HepG2 (cell line): ENCODE results near the gene TNNT3. TPM values are rescaled to one million over a fixed set of nuclear protein-coding genes. Genes with fewer than 3 reads are reported as not detected.

ENCODE experiments used
- ATAC-seq: fragments of 200-7000 bp; cut with Tn5 transposase; 3 replicates; pipeline ENCODE4 v1.9.1; 2020; ENCODE audit warnings: mild to moderate bottlenecking, moderate library complexity
- BruUV-seq: library from RNA; stranded (reverse); fragments of 400-500 nt; replicated peaks from 2 replicates; lab custom pipeline; 2021; lab: Mats Ljungman, UMichigan
- CTCF ChIA-PET: fragments of 300-600 bp; formaldehyde crosslinking; extraction: SDS; loops from one replicate; lab custom pipeline; 2021; ENCODE audit warnings: low total read pairs, inconsistent platforms, low intra/inter-chr PET ratio; lab: Yijun Ruan, JAX
- POLR2A ChIA-PET: fragments of 350-600 bp; sonication (Branson Sonifier 250); formaldehyde crosslinking; loops from one replicate; lab custom pipeline; 2020; ENCODE audit warnings: antibody characterized with exemption, inconsistent platforms; lab: Yijun Ruan, JAX
- DNase-seq: peaks from one replicate; pipeline ENCODE4 v3.0.0-alpha.2; 2015; ENCODE audit warnings: low spot score
- FAIRE-seq: peaks from 3 replicates; lab custom pipeline; 2011; peaks lifted over from hg19 to GRCh38; lab: Jason Lieb, UNC
- H2AFZ ChIP-seq: one replicate; pipeline ENCODE4 v1.6.1; 2011; ENCODE audit warnings: low read length, inconsistent platforms
- H3K27ac ChIP-seq: fragments of 300-600 bp; 3 replicates; pipeline ENCODE4 v1.8.0; 2011; ENCODE audit warnings: mixed run types, mild to moderate bottlenecking, mixed read lengths, low read length, inconsistent platforms; ENCODE audit not compliant: insufficient read depth; ENCODE audit errors: extremely low read length
- H3K27me3 ChIP-seq, 2 experiments: fragments of 200-600 bp in 1 of 2; 2 replicates in 1 of 2; 3 replicates in 1 of 2; pipeline versions ENCODE4 v1.6.0 to v1.8.0; 2011; ENCODE audit warnings: low read length in 2 of 2, mild to moderate bottlenecking in 2 of 2, moderate library complexity in 2 of 2, inconsistent platforms in 1 of 2; ENCODE audit not compliant: insufficient read depth in 2 of 2, control insufficient read depth in 1 of 2
- H3K36me3 ChIP-seq, 2 experiments: fragments of 200-600 bp in 1 of 2; replicated peaks in 1 of 2; 2 replicates in 1 of 2; 3 replicates in 1 of 2; pipeline versions ENCODE4 v1.5.1 to v1.8.0; 2011; ENCODE audit warnings: low read length in 2 of 2, inconsistent platforms in 1 of 2; ENCODE audit not compliant: insufficient read depth in 2 of 2, control insufficient read depth in 1 of 2
- H3K4me1 ChIP-seq: 2 replicates; pipeline ENCODE4 v1.5.1; 2012; ENCODE audit warnings: low read length, inconsistent platforms; ENCODE audit not compliant: insufficient read depth
- H3K4me2 ChIP-seq: 2 replicates; pipeline ENCODE4 v1.6.0; 2011; ENCODE audit warnings: low read depth, low read length, inconsistent platforms
- H3K4me3 ChIP-seq, 3 experiments: fragments of 200-600 bp in 1 of 3; sonication (generic), shearing (Covaris generic) in 1 of 3; replicated peaks in 1 of 3; 2 replicates each; pipeline ENCODE4 v1.5.1; 2011 to 2016; ENCODE audit warnings: low read length in 3 of 3, inconsistent platforms in 2 of 3, low read depth in 2 of 3, mild to moderate bottlenecking in 2 of 3, control low read depth in 1 of 3, mixed read lengths in 1 of 3; ENCODE audit not compliant: insufficient read depth in 1 of 3
- H3K79me2 ChIP-seq: one replicate; pipeline ENCODE4 v1.6.1; 2011; ENCODE audit warnings: low read length, inconsistent platforms; ENCODE audit not compliant: insufficient read depth
- H3K9ac ChIP-seq: 2 replicates; pipeline ENCODE4 v1.6.0; 2011; ENCODE audit warnings: mild to moderate bottlenecking, low read depth, low read length, inconsistent platforms; ENCODE audit not compliant: insufficient read depth
- H3K9me3 ChIP-seq: 2 replicates; pipeline ENCODE4 v1.5.1; 2012; ENCODE audit warnings: mild to moderate bottlenecking, low read length
- H4K20me1 ChIP-seq: 2 replicates; pipeline ENCODE4 v1.6.0; 2011; ENCODE audit warnings: inconsistent platforms, mild to moderate bottlenecking, low read length, moderate library complexity; ENCODE audit not compliant: insufficient read depth
- MATR3 ChIP-seq: sonication (generic); formaldehyde crosslinking; IDR thresholded peaks from 2 replicates; pipeline ENCODE4 v1.4.0; 2020; ENCODE audit warnings: missing genetic modification reagents
- ZNF574 ChIP-seq: sonication (generic); formaldehyde crosslinking; IDR thresholded peaks from 2 replicates; pipeline ENCODE4 v1.4.0; 2020; ENCODE audit warnings: missing genetic modification reagents
- WGBS: methylation state at CpG from one replicate; pipeline ENCODE4 v1.1.6; 2017; ENCODE audit warnings: low lambda C conversion rate; 5-methylcytosine and 5-hydroxymethylcytosine counted together
- in situ Hi-C: cut with HindIII; loops from 2 replicates; pipeline ENCODE4 v1.10.0; 2017; ENCODE audit warnings: low pct_unique_long_range_greater_than_20kb; ENCODE audit not compliant: extremely low pct_ligation_motif_present
- intact Hi-C: fragments of 100-400 bp; cut with micrococcal nuclease; formaldehyde crosslinking; loops from one replicate; pipeline ENCODE4 v1.10.0; 2022; ENCODE audit not compliant: unreplicated experiment
- polyA plus RNA-seq, 8 experiments: library from polyadenylated mRNA; depleted of rRNA in 3 of 8; stranded (reverse) in 7 of 8; unstranded in 1 of 8; fragments of >200 nt; fragmentation: Illumina TruSeq in 4 of 8; extraction: Trizol in 4 of 8; gene quantifications; 2 replicates each; pipeline versions ENCODE4 v1.2.1 to v1.2.3, GENCODE V29; 2011 to 2016; ENCODE audit warnings: low read depth in 4 of 8, missing spikeins in 1 of 8, mixed read lengths in 1 of 8; ENCODE audit not compliant: insufficient read depth in 1 of 8
- total RNA-seq, 5 experiments: library from RNA; depleted of rRNA; stranded (reverse); fragments of >200 nt; fragmentation: Illumina TruSeq; extraction: Trizol; gene quantifications; 2 replicates each; pipeline ENCODE4 v1.2.3, GENCODE V29; 2016; ENCODE audit warnings: low read depth in 1 of 5

The TNNT3 gene
- total and polyA plus RNA-seq, 2 of the 13 experiments (the other 11 are each of a cell fraction or from before 2014, with no cell fraction given) = not detected

- no peaks in the 10 kb centered on the region for H3K79me2 ChIP-seq
- no peaks in the 10 kb centered on the region for H4K20me1 ChIP-seq
- WGBS = no CpG with 5 or more reads among the region's 85 CpGs
- no TSS peak for BruUV-seq
- CTCF ChIA-PET = interaction anchor here (4.7 kb wide), 1 partner anchor 205 kb away, joined by 27 read pairs; no protein-coding TSS in a partner anchor
- no peak within 1 kb of the TSS for H3K4me2 ChIP-seq
- peaks cover 7% of the 10 kb centered on the region; the same call in 1 of the 2 replicates for H3K4me1 ChIP-seq
- no peak within 1 kb of the TSS for H3K4me3 ChIP-seq
- no peaks in the 10 kb centered on the region for H3K9me3 ChIP-seq
- in situ Hi-C loops = no loop called here
- no peak for DNase-seq
- TF ChIP-seq ZNF574 (CRISPR knock-in tag) (peak; percentile 46; the same call in 1 of the 2 replicates), MATR3 (CRISPR knock-in tag) (no peak)
- TF ChIP-seq, all 625 proteins: peak for 1
- ATAC-seq = peak; percentile 57
- POLR2A ChIA-PET = interaction anchor here (1.0 to 5.6 kb wide), 10 partner anchors 23 to 264 kb away, joined by 3 to 124 read pairs (median 8); partner anchors contain the start of gene IGF2
- Histone ChIP-seq H3K9ac (no peak within 1 kb of the TSS), H2AFZ (no peak within 1 kb of the TSS), H3K27me3 (peaks cover 0 to 4% of the 10 kb centered on the region in 2 experiments; a peak in 2 of 5 replicates), H3K27ac (no peak within 1 kb of the TSS), H3K36me3 (no peaks in the 10 kb centered on the region)
- intact Hi-C loops = no loop called here
- FAIRE-seq = no peak
These were observed 27.4 kb downstream of the TNNT3 start, which contains the start of gene MRPL23 for GRCh38 chr11:1946812-1947484. Gene MRPL23 (plus strand): TSS chr11:1947332. CDS start chr11:1947363, 31 bp downstream.
